ENCODE measurements around the gene KCNQ1OT1. TPM values are rescaled to one million over a fixed set of nuclear protein-coding genes. Genes with fewer than 3 reads are reported as not detected.

KCNQ1OT1 gene
- polyA plus RNA-seq, 1 of the 3 experiments (the other 2 are of a cell fraction), result 0.03 TPM

DNA sequence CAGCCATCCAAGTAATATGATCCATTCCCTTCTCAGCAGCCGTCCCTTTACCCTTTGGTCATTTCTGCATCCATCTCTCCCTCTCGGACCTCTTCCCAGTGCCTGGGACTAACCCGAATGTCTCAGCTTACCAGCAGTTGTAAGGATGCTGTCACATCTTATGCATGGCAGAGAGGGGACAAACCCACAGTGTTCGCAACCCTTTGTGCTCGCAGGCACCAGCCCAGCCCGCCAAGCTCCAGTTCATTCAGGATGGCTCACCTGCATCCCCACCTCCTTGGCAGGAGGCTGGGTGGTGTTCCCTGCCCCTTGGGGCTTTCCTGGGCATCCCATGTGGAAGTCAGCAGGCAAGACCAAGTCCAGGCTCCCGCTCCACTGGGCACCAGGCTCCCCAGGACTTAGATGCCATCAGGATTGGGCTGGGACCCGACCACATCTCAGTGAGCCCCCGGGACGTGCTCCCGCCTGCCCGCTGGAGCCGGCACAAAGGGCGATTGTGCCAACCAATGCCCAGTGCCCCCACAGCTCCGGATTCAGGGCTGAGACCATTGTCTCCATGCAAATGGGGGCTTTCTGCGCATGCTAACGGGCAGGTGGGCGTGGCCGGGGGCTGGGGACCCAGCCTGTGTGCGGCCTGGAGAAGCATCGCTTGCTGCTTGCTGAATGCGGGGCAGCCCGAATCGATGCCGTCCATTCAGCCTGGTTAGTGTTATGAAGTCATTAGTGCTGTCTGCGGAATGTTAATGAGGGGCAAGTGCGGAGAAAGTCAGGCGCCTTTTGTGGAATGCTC is 108.6 kb downstream of the KCNQ1OT1 start:
- Histone ChIP-seq H3K9ac (no peak overlapping the region), H2AFZ (ENCODE audit: low read depth) (no peak overlapping the region), H3F3A (replicated peaks; ENCODE audit: insufficient read depth) (no peaks in the 10 kb centered on the region), H3K4me2 (no peak overlapping the region), H3K9me3 (no peaks in the 10 kb centered on the region), H3K27ac (ENCODE audit: low read depth in 2 of 2, low read length in 1 of 2) (no peak overlapping the region), H4K20me1 (ENCODE audit: insufficient read depth) (no peaks in the 10 kb centered on the region), H3K4me1 (ENCODE audit: control insufficient read depth in 1 of 2, insufficient read depth in 2 of 2, low read depth in 1 of 2, low read length in 1 of 2) (peaks cover 0 to 22% of the 10 kb centered on the region in 2 experiments; a peak in 1 of 4 replicates), H3K79me2 (ENCODE audit: insufficient read depth) (no peaks in the 10 kb centered on the region), H3K9me2 (no peaks in the 10 kb centered on the region), H3K36me3 (replicated peaks in 1 of 2; ENCODE audit: control insufficient read depth in 1 of 2, insufficient read depth in 2 of 2, low read length in 1 of 2) (no peaks in the 10 kb centered on the region), H3K27me3 (ENCODE audit: insufficient read depth) (no peaks in the 10 kb centered on the region), H3K4me3 (ENCODE audit: low read depth in 2 of 2, low read length in 1 of 2) (no peak overlapping the region)
- 74% methylated on average over 14 of the region's 28 CpGs for WGBS (ENCODE audit: low lambda C conversion rate)
- POLR2A ChIA-PET, result no interaction called here
- CTCF ChIA-PET, result interaction anchor here (0.6 kb wide), 1 partner anchor 460 kb away, joined by 3 read pairs; no protein-coding TSS in a partner anchor
- TF ChIP-seq GATA2 (CRISPR knock-in tag; IDR thresholded peaks at IDR 0.05) (no peak), EZH2phosphoT487 (IDR thresholded peaks at IDR 0.05; ENCODE audit: borderline replicate concordance, low read depth) (no peak), FOSL2 (IDR thresholded peaks at IDR 0.05; ENCODE audit: borderline replicate concordance, low read depth) (no peak), JUND (IDR thresholded peaks at IDR 0.05) (no peak), USF2 (IDR thresholded peaks at IDR 0.05; ENCODE audit: borderline replicate concordance, low read depth, low read length) (no peak), CTCF (IDR thresholded peaks at IDR 0.05) (no peak), GABPA (IDR thresholded peaks at IDR 0.05; ENCODE audit: low read depth) (no peak), POLR2AphosphoS5 (IDR thresholded peaks at IDR 0.05; ENCODE audit: low read depth, low read length) (no peak), RAD21 (IDR thresholded peaks at IDR 0.05; ENCODE audit: low read length) (no peak), TCF12 (IDR thresholded peaks at IDR 0.05) (no peak), TEAD4 (IDR thresholded peaks at IDR 0.05; ENCODE audit: borderline replicate concordance, insufficient read depth) (no peak), MAX (IDR thresholded peaks at IDR 0.05; ENCODE audit: low read depth) (no peak), RFX5 (IDR thresholded peaks at IDR 0.05; ENCODE audit: low read length) (no peak)
- TF ChIP-seq, protein P1, sequence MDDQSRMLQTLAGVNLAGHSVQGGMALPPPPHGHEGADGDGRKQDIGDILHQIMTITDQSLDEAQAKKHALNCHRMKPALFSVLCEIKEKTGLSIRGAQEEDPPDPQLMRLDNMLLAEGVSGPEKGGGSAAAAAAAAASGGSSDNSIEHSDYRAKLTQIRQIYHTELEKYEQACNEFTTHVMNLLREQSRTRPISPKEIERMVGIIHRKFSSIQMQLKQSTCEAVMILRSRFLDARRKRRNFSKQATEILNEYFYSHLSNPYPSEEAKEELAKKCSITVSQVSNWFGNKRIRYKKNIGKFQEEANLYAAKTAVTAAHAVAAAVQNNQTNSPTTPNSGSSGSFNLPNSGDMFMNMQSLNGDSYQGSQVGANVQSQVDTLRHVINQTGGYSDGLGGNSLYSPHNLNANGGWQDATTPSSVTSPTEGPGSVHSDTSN (IDR thresholded peaks at IDR 0.05), result no peak
- TF ChIP-seq, protein P2, sequence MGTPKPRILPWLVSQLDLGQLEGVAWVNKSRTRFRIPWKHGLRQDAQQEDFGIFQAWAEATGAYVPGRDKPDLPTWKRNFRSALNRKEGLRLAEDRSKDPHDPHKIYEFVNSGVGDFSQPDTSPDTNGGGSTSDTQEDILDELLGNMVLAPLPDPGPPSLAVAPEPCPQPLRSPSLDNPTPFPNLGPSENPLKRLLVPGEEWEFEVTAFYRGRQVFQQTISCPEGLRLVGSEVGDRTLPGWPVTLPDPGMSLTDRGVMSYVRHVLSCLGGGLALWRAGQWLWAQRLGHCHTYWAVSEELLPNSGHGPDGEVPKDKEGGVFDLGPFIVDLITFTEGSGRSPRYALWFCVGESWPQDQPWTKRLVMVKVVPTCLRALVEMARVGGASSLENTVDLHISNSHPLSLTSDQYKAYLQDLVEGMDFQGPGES (IDR thresholded peaks at IDR 0.05; ENCODE audit: low read depth, low read length), result no peak
- peak; percentile 14 for DNase-seq

Measured in SK-N-SH (cell line).